HG03103 (cell line): Measurements from ENCODE around the gene NKX2-3.

Experiments
- ATAC-seq: cut with Tn5 transposase; IDR thresholded peaks from one replicate; pipeline ENCODE4 v1.9.1; 2021; ENCODE audit warnings: low read depth; ENCODE audit not compliant: unreplicated experiment

Gene NKX2-3

GRCh38 chr10:99532687-99533495, at the start of gene NKX2-3:
Gene NKX2-3, plus strand, starts transcription at chr10:99532942. Its CDS starts 190 bp downstream, at chr10:99533132.
- ATAC-seq = no peak

- ATAC-seq = no peak
These were observed 47.8 kb upstream of the NKX2-3 start for GRCh38 chr10:99484626-99485581.

- no peak for ATAC-seq
These were observed 45.5 kb upstream of the NKX2-3 start for GRCh38 chr10:99487125-99487807.

- ATAC-seq = no peak
These were observed 43.5 kb upstream of the NKX2-3 start for GRCh38 chr10:99489271-99489670.

GRCh38 chr10:99497343-99498025, 35.3 kb upstream of the NKX2-3 start:
- ATAC-seq = no peak

GRCh38 chr10:99506416-99506815, 26.3 kb upstream of the NKX2-3 start:
- no peak for ATAC-seq

- ATAC-seq = no peak
These were observed 25.5 kb upstream of the NKX2-3 start for GRCh38 chr10:99507265-99507664.

GRCh38 chr10:99513061-99513460, 19.7 kb upstream of the NKX2-3 start:
- no peak for ATAC-seq

GRCh38 chr10:99519690-99520039, 13.1 kb upstream of the NKX2-3 start:
- ATAC-seq = no peak

- no peak for ATAC-seq
These were observed 12.5 kb upstream of the NKX2-3 start for GRCh38 chr10:99520040-99520846.

GRCh38 chr10:99520847-99521764, 11.6 kb upstream of the NKX2-3 start:
- ATAC-seq = no peak

- no peak for ATAC-seq
These were observed 10.8 kb upstream of the NKX2-3 start for GRCh38 chr10:99521765-99522469.

GRCh38 chr10:99522470-99523250, 10.1 kb upstream of the NKX2-3 start:
- no peak for ATAC-seq

- ATAC-seq = no peak
These were observed 9.4 kb upstream of the NKX2-3 start for GRCh38 chr10:99523251-99523773.

GRCh38 chr10:99524050-99524666, 8.6 kb upstream of the NKX2-3 start:
- no peak for ATAC-seq

- ATAC-seq = no peak
These were observed 7.9 kb upstream of the NKX2-3 start for GRCh38 chr10:99524736-99525380.
